ENCODE measurements around the gene CAPN6.

The CAPN6 gene

GRCh38 chrX:111284631-111285293 is 14.5 kb upstream of the CAPN6 start:
- Histone ChIP-seq H3K27ac (no peak overlapping the region), H3K4me3 (no peak overlapping the region)
- DNase-seq (ENCODE audit: low spot score): no peak
- no peak for TF ChIP-seq CTCF (IDR thresholded peaks at IDR 0.05)

- DNase-seq (ENCODE audit: low spot score): no peak
- no peak for TF ChIP-seq CTCF (IDR thresholded peaks at IDR 0.05)
- no peak overlapping the region for H3K4me3 ChIP-seq
- H3K27ac ChIP-seq: no peak overlapping the region
These were observed 13.2 kb upstream of the CAPN6 start for GRCh38 chrX:111283446-111283845.

GRCh38 chrX:111282991-111283390 is 12.7 kb upstream of the CAPN6 start:
- no peak overlapping the region for H3K27ac ChIP-seq
- no peak overlapping the region for H3K4me3 ChIP-seq
- no peak for DNase-seq (ENCODE audit: low spot score)
- no peak for TF ChIP-seq CTCF (IDR thresholded peaks at IDR 0.05)

GRCh38 chrX:111282139-111282538 is 11.9 kb upstream of the CAPN6 start:
- H3K4me3 ChIP-seq: no peak overlapping the region
- TF ChIP-seq CTCF (IDR thresholded peaks at IDR 0.05): no peak
- no peak for DNase-seq (ENCODE audit: low spot score)
- no peak overlapping the region for H3K27ac ChIP-seq

- no peak for DNase-seq (ENCODE audit: low spot score)
- TF ChIP-seq CTCF (IDR thresholded peaks at IDR 0.05): no peak
- no peak overlapping the region for H3K27ac ChIP-seq
- no peak overlapping the region for H3K4me3 ChIP-seq
These were observed 1.8 kb downstream of the CAPN6 start for GRCh38 chrX:111268506-111268905.

GRCh38 chrX:111265486-111265885 is 4.8 kb downstream of the CAPN6 start:
- Histone ChIP-seq H3K27ac (no peak overlapping the region), H3K4me3 (no peak overlapping the region)
- DNase-seq (ENCODE audit: low spot score): no peak
- no peak for TF ChIP-seq CTCF (IDR thresholded peaks at IDR 0.05)

GRCh38 chrX:111264385-111264784 is 5.9 kb downstream of the CAPN6 start:
- DNase-seq (ENCODE audit: low spot score): no peak
- Histone ChIP-seq H3K27ac (no peak overlapping the region), H3K4me3 (no peak overlapping the region)
- no peak for TF ChIP-seq CTCF (IDR thresholded peaks at IDR 0.05)

Data from coronary artery (tissue), 2 donors.